HEK293T (cell line): Measurements from ENCODE around the gene SLC39A7.

Experiments used
- CTCF ChIA-PET: fragments of 350-600 bp; formaldehyde crosslinking; extraction: SDS; loops from one replicate; lab custom pipeline; 2021; ENCODE audit warnings: antibody characterized with exemption, inconsistent platforms; lab: Yijun Ruan, JAX
- POLR2A ChIA-PET: fragments of 350-600 bp; formaldehyde crosslinking; extraction: SDS; loops from one replicate; lab custom pipeline; 2020; ENCODE audit warnings: antibody characterized with exemption, inconsistent platforms; lab: Yijun Ruan, JAX
- DNase-seq: peaks from one replicate; pipeline ENCODE4 v3.0.0; 2012; ENCODE audit warnings: mixed read lengths; ENCODE audit errors: extremely low spot score
- ARNT ChIP-seq: fragments of 450-650 bp; IDR thresholded peaks from 2 replicates; pipeline ENCODE4 v1.6.1; 2017; ENCODE audit warnings: mild to moderate bottlenecking
- BHLHE40 ChIP-seq: fragments of 450-650 bp; IDR thresholded peaks from 2 replicates; pipeline ENCODE4 v1.6.1; 2016; ENCODE audit warnings: mild to moderate bottlenecking, moderate library complexity, borderline replicate concordance
- CTBP1 ChIP-seq: fragments of 450-650 bp; IDR thresholded peaks from 2 replicates; pipeline ENCODE4 v1.6.1; 2016; ENCODE audit warnings: borderline replicate concordance
- ELF4 ChIP-seq: fragments of 450-650 bp; IDR thresholded peaks from 2 replicates; pipeline ENCODE4 v1.6.1; 2017; ENCODE audit warnings: antibody characterized with exemption
- FOXA1 ChIP-seq: fragments of 450-650 bp; IDR thresholded peaks from 2 replicates; pipeline ENCODE4 v1.6.1; 2016; ENCODE audit warnings: mild to moderate bottlenecking
- FOXK2 ChIP-seq: fragments of 450-650 bp; IDR thresholded peaks from 2 replicates; pipeline ENCODE4 v1.6.1; 2016; ENCODE audit warnings: mild to moderate bottlenecking
- FOXM1 ChIP-seq: fragments of 450-650 bp; IDR thresholded peaks from 2 replicates; pipeline ENCODE4 v1.6.1; 2017; ENCODE audit warnings: mild to moderate bottlenecking, borderline replicate concordance
- HDGF ChIP-seq: fragments of 450-650 bp; IDR thresholded peaks from 2 replicates; pipeline ENCODE4 v1.6.1; 2017; ENCODE audit warnings: antibody characterized with exemption, borderline replicate concordance
- L3MBTL2 ChIP-seq: fragments of 450-650 bp; conservative IDR thresholded peaks from 2 replicates; pipeline ENCODE4 v1.6.1; 2016; ENCODE audit warnings: mild to moderate bottlenecking
- LEF1 ChIP-seq: fragments of 450-650 bp; IDR thresholded peaks from 2 replicates; pipeline ENCODE4 v1.6.1; 2017; ENCODE audit warnings: mild to moderate bottlenecking, borderline replicate concordance
- NFRKB ChIP-seq: fragments of 450-650 bp; IDR thresholded peaks from 2 replicates; pipeline ENCODE4 v1.6.1; 2016; ENCODE audit warnings: mild to moderate bottlenecking, moderate library complexity
- PKNOX1 ChIP-seq: fragments of 450-650 bp; IDR thresholded peaks from 2 replicates; pipeline ENCODE4 v1.6.1; 2016
- SP1 ChIP-seq: fragments of 450-650 bp; IDR thresholded peaks from 2 replicates; pipeline ENCODE4 v1.6.1; 2017
- SUZ12 ChIP-seq: fragments of 450-650 bp; IDR thresholded peaks from 2 replicates; pipeline ENCODE4 v1.6.1; 2016; ENCODE audit warnings: mild to moderate bottlenecking
- TARDBP ChIP-seq: fragments of 450-650 bp; IDR thresholded peaks from 2 replicates; pipeline ENCODE4 v1.6.1; 2016
- ZNF384 ChIP-seq: fragments of 450-650 bp; IDR thresholded peaks from 2 replicates; pipeline ENCODE4 v1.6.1; 2016

Gene SLC39A7

GRCh38 chr6:33164665-33165373 lies 35.8 kb upstream of the SLC39A7 start:
- POLR2A ChIA-PET, result interaction anchor here (0.7 to 1.6 kb wide), 3 partner anchors 35 to 107 kb away, joined by 3 to 4 read pairs (median 3); partner anchors contain the start of genes RING1, RPS18 and VPS52

GRCh38 chr6:33165581-33166258 lies 34.9 kb upstream of the SLC39A7 start:
- CTCF ChIA-PET, result no interaction called here
- TF ChIP-seq FOXM1 (no peak), FOXA1 (no peak), ZNF384 (no peak), SUZ12 (no peak), NFRKB (no peak), ARNT (no peak), PKNOX1 (no peak), ELF4 (no peak), L3MBTL2 (no peak), FOXK2 (no peak), HDGF (no peak), LEF1 (no peak), BHLHE40 (no peak), CTBP1 (no peak), SP1 (no peak), TARDBP (no peak)
- POLR2A ChIA-PET, result interaction anchor here (1.0 kb wide), 1 partner anchor 106 kb away, joined by 3 read pairs; the partner anchor contains the start of genes RPS18 and VPS52
- DNase-seq, result no peak

More at GRCh38 chr6:33164665-33165373, 35.8 kb upstream of the SLC39A7 start:
- TF ChIP-seq PKNOX1 (no peak), FOXA1 (no peak), NFRKB (no peak)
- CTCF ChIA-PET, result no interaction called here
- no peak for DNase-seq

- DNase-seq, result no peak
- TF ChIP-seq CTBP1 (no peak), HDGF (no peak), ZNF384 (no peak)
- ChIA-PET POLR2A (interaction anchor here (1.2 kb wide), 1 partner anchor 42 kb away, joined by 6 read pairs; the partner anchor contains the start of gene RING1), CTCF (no interaction called here)
Observed at GRCh38 chr6:33166363-33166762, 34.3 kb upstream of the SLC39A7 start.

GRCh38 chr6:33166811-33167210 lies 33.9 kb upstream of the SLC39A7 start:
- no peak for DNase-seq
- CTCF ChIA-PET, result no interaction called here
- TF ChIP-seq PKNOX1 (no peak), SP1 (no peak), FOXK2 (no peak), FOXA1 (no peak), TARDBP (no peak), SUZ12 (no peak), ZNF384 (no peak), ARNT (no peak), LEF1 (no peak), ELF4 (no peak), NFRKB (no peak), BHLHE40 (no peak), HDGF (no peak), FOXM1 (no peak), CTBP1 (no peak), L3MBTL2 (no peak)
- POLR2A ChIA-PET, result interaction anchor here (1.2 kb wide), 1 partner anchor 42 kb away, joined by 6 read pairs; the partner anchor contains the start of gene RING1

- ChIA-PET POLR2A (interaction anchor here (1.2 kb wide), 1 partner anchor 41 kb away, joined by 6 read pairs; the partner anchor contains the start of gene RING1), CTCF (no interaction called here)
- DNase-seq, result no peak
- TF ChIP-seq TARDBP (no peak), BHLHE40 (no peak), SP1 (no peak), L3MBTL2 (no peak), ZNF384 (no peak), HDGF (no peak), FOXA1 (no peak), FOXK2 (no peak)
Observed at GRCh38 chr6:33167374-33168283, 33.0 kb upstream of the SLC39A7 start.
